ENCODE results near the gene STARD3. TPM values are rescaled to one million over a fixed set of nuclear protein-coding genes. Genes with fewer than 3 reads are reported as not detected.

STARD3 gene
- total RNA-seq, 1 donor from 2014 or later, result 58.2 TPM

GRCh38 chr17:39658760-39659159 is 21.8 kb downstream of the STARD3 start:
- CTCF ChIA-PET, result no interaction called here
- Mint-ChIP-seq H3K27me3 (no peaks in the 10 kb centered on the region), H3K9me3 (no peaks in the 10 kb centered on the region), H3K27ac (peak overlapping the region; percentile 53), H3K4me1 (peaks cover 46% of the 10 kb centered on the region), H3K4me3 (no peak overlapping the region), H3K36me3 (ENCODE audit: low read depth) (peaks cover 45% of the 10 kb centered on the region)
- ATAC-seq (ENCODE audit: low read depth), result no peak
- POLR2A ChIA-PET, result no interaction called here
- no peak for TF ChIP-seq CTCF (IDR thresholded peaks at IDR 0.05)
- intact Hi-C loops (cut with micrococcal nuclease), result loop anchor here (1.0 to 2.0 kb wide), 2 partner anchors 9 to 22 kb away; partner anchors contain the start of gene STARD3
- no peak for DNase-seq

GRCh38 chr17:39659279-39660010 is 22.5 kb downstream of the STARD3 start:
- Mint-ChIP-seq H3K4me1 (peaks cover 47% of the 10 kb centered on the region), H3K36me3 (ENCODE audit: low read depth) (peaks cover 46% of the 10 kb centered on the region), H3K9me3 (no peaks in the 10 kb centered on the region), H3K4me3 (peak overlapping the region; percentile 38), H3K27ac (peak overlapping the region; percentile 82), H3K27me3 (no peaks in the 10 kb centered on the region)
- intact Hi-C loops (cut with micrococcal nuclease), result loop anchor here (1.0 to 2.0 kb wide), 2 partner anchors 8 to 23 kb away; partner anchors contain the start of gene STARD3
- no peak for TF ChIP-seq CTCF (IDR thresholded peaks at IDR 0.05)
- ChIA-PET POLR2A (interaction anchor here (0.6 to 1.1 kb wide), 5 partner anchors 9 to 96 kb away, joined by 3 to 8 read pairs (median 4); partner anchors contain the start of gene PGAP3), CTCF (interaction anchor here (0.6 to 1.2 kb wide), 5 partner anchors 9 to 38 kb away, joined by 3 to 8 read pairs (median 3); partner anchors contain the start of gene PNMT)
- ATAC-seq (ENCODE audit: low read depth), result peak; percentile 70
- DNase-seq, result no peak

GRCh38 chr17:39660011-39660360 is 23.0 kb downstream of the STARD3 start:
- intact Hi-C loops (cut with micrococcal nuclease), result no loop called here
- no peaks in the 10 kb centered on the region for H3K27me3 Mint-ChIP-seq
- CTCF ChIA-PET, result interaction anchor here (0.6 to 1.2 kb wide), 5 partner anchors 9 to 38 kb away, joined by 3 to 8 read pairs (median 3); partner anchors contain the start of gene PNMT
- H3K36me3 Mint-ChIP-seq (ENCODE audit: low read depth), result peaks cover 42% of the 10 kb centered on the region
- H3K4me1 Mint-ChIP-seq, result peaks cover 48% of the 10 kb centered on the region
- POLR2A ChIA-PET, result interaction anchor here (0.6 to 1.1 kb wide), 5 partner anchors 10 to 95 kb away, joined by 3 to 8 read pairs (median 4); partner anchors contain the start of gene PGAP3
- no peaks in the 10 kb centered on the region for H3K9me3 Mint-ChIP-seq
- ATAC-seq (ENCODE audit: low read depth), result no peak
- no peak for DNase-seq
- no peak for TF ChIP-seq CTCF (IDR thresholded peaks at IDR 0.05)
- peak overlapping the region; percentile 38 for H3K4me3 Mint-ChIP-seq
- peak overlapping the region; percentile 82 for H3K27ac Mint-ChIP-seq

GRCh38 chr17:39660397-39661385 is 23.7 kb downstream of the STARD3 start:
- no peak for ATAC-seq (ENCODE audit: low read depth)
- DNase-seq, result no peak
- Mint-ChIP-seq H3K4me1 (peaks cover 46% of the 10 kb centered on the region), H3K9me3 (no peaks in the 10 kb centered on the region), H3K36me3 (ENCODE audit: low read depth) (peaks cover 36% of the 10 kb centered on the region), H3K27ac (peak overlapping the region; percentile 42), H3K4me3 (no peak overlapping the region), H3K27me3 (no peaks in the 10 kb centered on the region)
- intact Hi-C loops (cut with micrococcal nuclease), result no loop called here
- CTCF ChIA-PET, result interaction anchor here (0.6 to 1.2 kb wide), 5 partner anchors 8 to 39 kb away, joined by 3 to 8 read pairs (median 3); partner anchors contain the start of gene PNMT
- TF ChIP-seq CTCF (IDR thresholded peaks at IDR 0.05), result no peak
- POLR2A ChIA-PET, result interaction anchor here (0.6 kb wide), 1 partner anchor 11 kb away, joined by 3 read pairs; no protein-coding TSS in a partner anchor

Measured in activated B cell treated with CpG ODN at 0.5 μM for 24 hours (primary cell).